Measurements from ENCODE around the gene THNSL1.
"Not testable (repeated sequence)": the region's sequence is repeated elsewhere in the genome, so short reads cannot be mapped to it uniquely, and the experiment has no call there.

Gene THNSL1

GRCh38 chr10:25016376-25017153 lies at the start of gene THNSL1:
THNSL1 (plus strand) TSS chr10:25016612; CDS start chr10:25023224, 6,612 bp downstream.
- DNase-seq = peak; percentile 98

DNA sequence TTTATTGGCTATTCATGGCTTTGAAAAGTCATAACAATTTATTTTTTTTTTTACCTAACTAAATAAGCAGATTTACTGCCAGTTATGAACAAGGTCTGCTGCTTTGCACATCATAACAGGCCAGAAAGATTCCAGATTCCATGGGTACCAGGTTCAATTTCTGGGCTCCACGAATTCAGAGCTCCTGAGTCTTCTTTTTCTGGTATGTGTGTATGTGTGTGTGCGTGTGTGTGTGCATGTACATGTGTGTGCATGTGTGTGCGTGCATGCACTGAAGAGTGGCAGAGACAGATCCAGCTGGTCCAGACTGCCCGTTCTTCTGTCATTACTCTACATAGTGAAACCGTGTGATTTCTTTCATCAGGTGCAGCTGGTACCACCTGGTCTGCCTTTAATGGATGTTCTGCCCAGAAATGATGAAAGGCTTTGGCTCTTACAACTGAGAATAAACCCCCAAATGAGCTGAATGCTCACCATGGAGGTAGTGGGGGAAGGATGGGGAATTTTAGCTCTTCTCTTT lies 49.4 kb upstream of the THNSL1 start:
- DNase-seq = no peak

DNA sequence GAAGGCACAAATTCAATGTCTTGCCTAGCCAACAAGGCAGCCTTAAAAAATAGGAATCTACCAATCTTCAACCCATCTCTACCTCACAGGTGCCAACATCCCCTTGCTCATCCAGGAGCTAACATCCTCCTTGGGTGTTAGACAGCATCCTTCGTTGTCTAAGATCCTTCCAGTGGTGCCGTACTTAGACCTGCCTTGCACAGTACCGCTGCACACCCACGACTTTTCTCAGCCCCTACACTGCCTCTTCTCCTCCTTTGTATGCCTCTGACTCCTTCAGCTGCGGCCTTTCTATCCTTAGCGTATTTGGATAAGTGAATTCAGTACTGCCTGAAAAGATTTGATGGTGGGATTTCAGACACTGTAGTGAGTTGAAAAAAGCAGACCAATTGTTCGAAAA lies 48.1 kb upstream of the THNSL1 start:
- no peak for DNase-seq

DNA sequence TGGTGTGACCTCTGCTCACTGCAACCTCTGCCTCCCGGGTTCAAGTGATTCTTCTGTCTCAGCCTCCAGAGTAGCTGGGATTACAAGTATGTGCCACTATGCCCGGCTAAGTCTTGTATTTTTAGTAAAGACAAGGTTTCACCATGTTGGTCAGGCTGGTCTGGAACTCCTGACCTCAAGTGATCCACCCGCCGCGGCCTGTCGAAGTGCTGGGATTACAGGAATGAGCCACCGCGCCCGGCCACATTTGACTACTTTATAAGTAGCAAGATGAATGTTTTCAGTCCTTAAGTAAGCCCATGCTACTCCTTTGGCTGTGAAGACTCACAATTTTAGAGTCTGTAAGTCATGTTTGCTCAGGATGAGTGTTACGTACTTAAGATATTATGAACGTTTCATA lies 47.5 kb upstream of the THNSL1 start:
- DNase-seq = not testable (repeated sequence)

GRCh38 chr10:24969841-24970281 lies 46.6 kb upstream of the THNSL1 start:
- DNase-seq = no peak

GRCh38 chr10:24971374-24971773 lies 45.0 kb upstream of the THNSL1 start:
- no peak for DNase-seq

DNA sequence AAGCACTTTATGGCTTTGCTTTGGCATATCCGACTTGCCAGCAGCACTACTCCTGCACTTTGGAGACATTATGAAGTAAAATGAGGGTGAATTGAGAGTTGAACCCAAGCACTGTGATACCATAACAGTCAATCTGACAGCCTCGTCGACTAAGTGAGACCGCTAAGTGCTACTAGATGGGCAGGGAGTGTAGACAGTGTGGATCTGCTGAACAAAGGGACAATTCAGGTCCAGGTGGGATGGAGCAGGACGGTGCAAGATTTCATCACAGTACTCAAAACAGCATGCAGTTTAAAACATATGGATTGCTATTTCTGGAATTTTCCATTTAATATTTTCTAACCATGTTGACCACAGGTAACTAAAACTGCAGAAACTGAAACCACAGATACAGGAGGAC lies 43.2 kb upstream of the THNSL1 start:
- DNase-seq = no peak

DNA sequence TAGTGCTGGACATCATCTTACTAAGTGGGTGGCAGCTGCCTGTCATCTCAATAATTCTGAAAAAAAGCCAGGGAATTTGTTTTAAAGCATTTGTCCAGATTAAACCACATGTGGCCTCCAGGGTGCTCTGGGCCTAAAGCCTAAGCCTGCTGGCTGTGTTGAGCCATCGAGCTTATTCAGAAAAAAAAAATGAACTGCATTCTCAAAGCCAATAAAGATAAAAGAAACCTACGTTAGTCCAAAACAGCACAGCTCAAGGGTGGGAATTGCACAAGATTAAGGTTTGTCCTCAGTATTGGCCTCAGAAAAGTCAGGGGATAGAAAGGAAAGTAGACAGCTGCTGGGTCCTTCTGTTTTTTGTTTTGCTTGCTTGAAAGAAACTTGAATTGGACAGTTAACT lies 41.4 kb upstream of the THNSL1 start:
- peak; percentile 44 for DNase-seq

GRCh38 chr10:24979685-24980084 lies 36.7 kb upstream of the THNSL1 start:
- DNase-seq = no peak

- no peak for DNase-seq
Observed at GRCh38 chr10:24981161-24981710, 35.2 kb upstream of the THNSL1 start.

DNA sequence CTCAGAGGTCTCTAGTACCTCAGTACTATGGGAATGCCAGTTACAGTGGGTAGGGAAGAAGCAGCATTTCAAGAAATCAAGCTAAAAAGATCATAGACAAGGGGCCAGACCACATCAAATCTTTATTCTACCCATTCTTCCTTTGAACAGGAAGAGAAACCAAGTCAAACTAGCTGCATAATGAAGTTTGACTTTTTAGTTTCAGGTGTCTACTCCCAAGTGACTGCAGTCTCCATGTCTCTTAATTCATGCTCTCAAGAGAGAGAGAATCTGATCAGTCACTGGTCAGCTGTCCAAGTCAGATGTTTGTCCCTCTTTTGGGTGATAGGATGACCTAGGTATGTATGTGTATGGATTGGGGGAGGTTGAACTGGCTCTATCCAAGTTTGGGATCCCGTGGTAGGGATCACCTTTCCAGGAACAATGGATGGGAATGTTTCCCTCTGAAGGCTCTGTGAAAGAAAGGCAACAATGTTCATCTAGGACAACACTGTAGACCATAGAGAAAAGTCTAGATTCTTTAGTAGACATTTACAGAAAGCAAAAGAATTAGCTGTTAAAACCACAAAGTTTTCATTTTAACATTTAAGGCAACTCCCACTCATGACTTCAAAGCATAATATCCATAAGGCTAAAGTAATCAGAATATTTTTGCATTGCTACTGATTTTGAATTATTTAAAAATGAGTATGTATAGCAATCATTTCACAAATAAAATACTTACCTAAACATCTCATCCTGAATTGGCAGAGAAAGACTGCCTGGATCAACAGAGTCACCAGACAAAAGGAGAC lies 33.9 kb upstream of the THNSL1 start:
- no peak for DNase-seq

- DNase-seq = no peak
Observed at GRCh38 chr10:24983130-24983529, 33.3 kb upstream of the THNSL1 start.

DNA sequence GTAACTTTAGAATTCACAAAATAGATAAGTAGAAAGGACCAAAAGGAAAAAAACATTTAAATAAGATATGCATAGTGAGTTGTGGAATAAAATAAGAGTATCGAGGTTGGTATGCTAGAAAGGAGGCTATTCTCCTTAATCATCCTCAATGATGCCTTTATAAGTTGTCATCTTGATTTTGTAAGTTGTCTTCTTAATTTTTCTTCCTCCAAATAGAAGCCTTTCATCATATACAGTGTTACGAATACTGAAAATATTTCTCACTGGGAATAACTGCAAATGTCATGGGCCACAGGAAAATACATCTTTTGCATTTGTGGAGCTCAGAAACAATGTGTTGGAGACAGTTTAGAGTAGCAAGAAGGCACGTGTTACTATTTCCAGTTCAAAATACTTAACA lies 32.5 kb upstream of the THNSL1 start:
- DNase-seq = no peak

DNA sequence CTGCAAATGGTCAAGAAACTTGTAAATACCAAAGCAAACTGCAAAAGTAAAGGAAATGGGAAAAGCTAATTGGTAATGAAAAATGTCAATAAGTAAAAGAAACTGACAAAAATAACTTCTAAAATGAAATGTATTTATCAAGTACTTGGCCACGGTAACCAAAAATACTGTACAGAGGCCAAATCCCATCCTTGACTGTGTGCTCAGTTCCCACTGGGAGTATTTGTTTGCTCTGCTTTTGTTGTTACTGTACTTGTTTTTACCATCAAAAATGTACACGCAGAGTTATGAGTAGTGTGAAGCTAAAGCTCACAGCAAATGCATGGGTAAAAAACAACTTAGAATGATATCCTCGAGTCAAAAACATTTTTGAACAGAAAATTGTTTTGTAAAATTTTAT lies 31.5 kb upstream of the THNSL1 start:
- no peak for DNase-seq

DNA sequence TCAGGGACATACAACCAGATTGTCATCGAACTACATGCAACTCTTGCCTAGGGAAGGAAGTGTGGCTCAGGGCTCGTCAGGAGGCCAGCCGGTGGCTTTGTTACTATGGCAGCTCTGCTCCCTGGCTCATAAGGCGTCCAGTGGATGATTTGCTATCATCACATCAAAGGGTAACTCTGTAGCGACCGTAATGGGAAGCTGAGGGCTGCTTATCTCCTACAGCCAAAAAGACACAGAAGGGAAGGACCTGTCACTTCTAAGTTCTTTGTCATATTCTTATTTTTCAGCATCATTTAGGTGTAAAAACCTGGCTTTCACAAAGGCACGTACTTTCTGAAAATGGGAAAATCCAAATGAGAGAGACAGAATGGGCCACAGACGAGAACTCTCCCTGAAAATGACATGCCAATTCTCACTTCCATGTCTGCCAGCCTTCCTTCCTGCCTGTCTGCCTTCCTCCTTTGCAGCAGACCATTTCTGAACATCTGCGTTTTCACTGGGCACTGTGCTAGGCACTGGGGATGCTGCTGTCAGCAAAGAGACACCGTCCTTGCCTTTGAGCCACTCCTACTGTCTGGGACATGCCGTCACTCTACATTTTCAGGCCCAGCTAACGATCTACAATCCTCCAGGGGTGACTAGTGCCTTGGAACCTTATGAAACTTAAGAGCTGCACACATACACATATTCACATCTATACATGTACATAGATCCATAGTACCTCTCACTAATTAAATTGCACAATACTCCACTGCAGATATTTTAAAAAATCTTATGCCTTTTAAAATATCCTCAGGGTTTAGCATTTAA lies 27.4 kb upstream of the THNSL1 start:
- no peak for DNase-seq

DNA sequence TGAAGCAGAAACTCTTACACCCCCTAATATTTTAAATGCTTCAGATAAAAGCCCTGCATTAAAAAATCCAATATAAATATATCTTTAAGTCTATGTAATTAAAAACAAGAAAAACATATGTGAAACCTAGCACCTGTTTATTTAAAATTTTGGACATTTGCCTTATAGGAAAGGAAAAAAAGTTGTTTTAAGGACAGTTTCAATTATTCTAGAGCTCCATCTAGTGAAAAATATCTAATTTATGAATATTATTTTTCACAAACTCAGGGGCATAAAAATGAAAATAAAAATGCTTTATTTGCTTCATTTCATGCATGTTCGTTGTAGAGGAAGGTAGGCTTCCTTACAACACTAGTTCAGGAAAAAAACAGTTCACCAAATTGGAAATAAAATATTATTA lies 26.5 kb upstream of the THNSL1 start:
- DNase-seq = no peak

GRCh38 chr10:24991298-24991697 lies 25.1 kb upstream of the THNSL1 start:
- no peak for DNase-seq

- no peak for DNase-seq
Observed at GRCh38 chr10:24992512-24993133, 23.8 kb upstream of the THNSL1 start.

- no peak for DNase-seq
Observed at GRCh38 chr10:24993237-24993958, 23.0 kb upstream of the THNSL1 start.

DNA sequence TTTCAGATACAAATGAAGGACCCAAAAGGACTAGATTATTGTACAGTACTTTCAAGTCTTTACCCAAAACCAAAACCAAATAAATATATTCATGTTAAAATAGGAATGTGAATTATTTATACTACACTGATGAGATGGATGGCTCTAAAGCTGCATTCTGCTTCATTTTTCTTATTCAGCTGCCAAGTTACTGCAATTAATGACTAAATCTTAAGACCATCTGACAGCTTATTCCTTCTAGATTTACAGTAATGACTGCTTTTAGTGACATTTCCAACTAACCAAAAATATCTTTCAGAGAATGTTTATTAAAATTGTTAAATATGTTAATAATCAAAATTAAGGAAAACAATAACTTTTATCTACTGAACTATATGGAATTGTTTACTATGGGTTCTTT lies 21.3 kb upstream of the THNSL1 start:
- DNase-seq = no peak

- DNase-seq = no peak
Observed at GRCh38 chr10:24998044-24998443, 18.4 kb upstream of the THNSL1 start.

DNA sequence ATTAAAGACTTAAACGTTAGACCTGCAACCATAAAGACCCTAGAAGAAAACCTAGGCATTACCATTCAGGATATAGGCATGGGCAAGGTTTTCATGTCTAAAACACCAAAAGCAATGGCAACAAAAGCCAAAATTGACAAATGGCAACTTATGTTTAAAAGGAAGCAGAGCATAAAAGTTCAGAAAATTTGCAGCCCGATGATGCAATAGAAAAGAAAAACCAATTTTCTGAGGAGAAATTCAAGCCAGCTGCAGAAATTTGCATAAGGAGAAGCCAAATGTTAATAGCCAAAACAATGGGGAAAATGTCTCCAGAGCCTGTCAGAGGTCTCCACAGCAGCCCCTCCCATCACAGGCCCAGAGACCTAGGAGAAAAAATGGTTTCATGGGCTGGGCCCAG lies 4.8 kb upstream of the THNSL1 start:
- DNase-seq = not testable (repeated sequence)

All from NCI-H82 (cell line).